IPS DF 6.9 (cell line): ENCODE results near the gene METTL25B.

Experiments used
- DNase-seq: peaks from one replicate; pipeline ENCODE4 v3.0.0-alpha.2; 2013; ENCODE audit warnings: low read depth, low spot score
- H3K27ac ChIP-seq: one replicate; pipeline ENCODE4 v1.5.1; 2013; ENCODE audit warnings: low read length, control low read depth
- H3K27me3 ChIP-seq: 2 replicates; pipeline ENCODE4 v1.6.1; 2013; ENCODE audit warnings: mild to moderate bottlenecking, low read length; ENCODE audit not compliant: control insufficient read depth, insufficient read depth
- H3K36me3 ChIP-seq: 2 replicates; pipeline ENCODE4 v1.6.1; 2013; ENCODE audit warnings: low read length; ENCODE audit not compliant: control insufficient read depth, insufficient read depth
- H3K4me1 ChIP-seq: 2 replicates; pipeline ENCODE4 v1.6.1; 2013; ENCODE audit warnings: low read length; ENCODE audit not compliant: control insufficient read depth, insufficient read depth
- H3K4me3 ChIP-seq: 2 replicates; pipeline ENCODE4 v1.5.1; 2013; ENCODE audit warnings: mild to moderate bottlenecking, low read length
- H3K9me3 ChIP-seq: 2 replicates; pipeline ENCODE4 v1.6.1; 2013; ENCODE audit warnings: low read length, inconsistent platforms; ENCODE audit not compliant: control insufficient read depth, insufficient read depth
- WGBS: extraction: QIAGEN DNeasy Blood & Tissue Kit; methylation state at CpG from one replicate; pipeline ENCODE4 v1.1.7; 2013; ENCODE audit warnings: mixed read lengths, missing lambda C conversion rate; ENCODE audit not compliant: insufficient read length, insufficient coverage; 5-methylcytosine and 5-hydroxymethylcytosine counted together

The METTL25B gene

GRCh38 chr1:156709031-156709430 lies 19.2 kb upstream of the METTL25B start:
- H3K9me3 ChIP-seq = no peaks in the 10 kb centered on the region
- H3K4me1 ChIP-seq = peaks cover 18% of the 10 kb centered on the region
- H3K27ac ChIP-seq = no peak overlapping the region
- WGBS = no CpG with 5 or more reads among the region's 4 CpGs
- DNase-seq = no peak
- H3K4me3 ChIP-seq = no peak overlapping the region
- H3K27me3 ChIP-seq = peaks cover 2% of the 10 kb centered on the region; the same call in 1 of the 2 replicates
- H3K36me3 ChIP-seq = no peaks in the 10 kb centered on the region

GRCh38 chr1:156709757-156710489 lies 18.3 kb upstream of the METTL25B start:
- Histone ChIP-seq H3K4me3 (no peak overlapping the region), H3K4me1 (peaks cover 16% of the 10 kb centered on the region), H3K36me3 (no peaks in the 10 kb centered on the region), H3K27me3 (no peaks in the 10 kb centered on the region), H3K9me3 (no peaks in the 10 kb centered on the region), H3K27ac (no peak overlapping the region)
- no peak for DNase-seq
- WGBS = no CpG with 5 or more reads among the region's 11 CpGs

GRCh38 chr1:156711011-156711817 lies 17.1 kb upstream of the METTL25B start:
- Histone ChIP-seq H3K27me3 (no peaks in the 10 kb centered on the region), H3K36me3 (no peaks in the 10 kb centered on the region), H3K4me3 (no peak overlapping the region), H3K4me1 (peaks cover 16% of the 10 kb centered on the region), H3K9me3 (no peaks in the 10 kb centered on the region), H3K27ac (no peak overlapping the region)
- DNase-seq = no peak
- no CpG with 5 or more reads among the region's 9 CpGs for WGBS

GRCh38 chr1:156712626-156713025 lies 15.6 kb upstream of the METTL25B start:
- no peaks in the 10 kb centered on the region for H3K27me3 ChIP-seq
- H3K27ac ChIP-seq = no peak overlapping the region
- no peak overlapping the region for H3K4me3 ChIP-seq
- WGBS = no CpG with 5 or more reads among the region's 3 CpGs
- H3K9me3 ChIP-seq = no peaks in the 10 kb centered on the region
- peaks cover 14% of the 10 kb centered on the region for H3K4me1 ChIP-seq
- DNase-seq = no peak
- no peaks in the 10 kb centered on the region for H3K36me3 ChIP-seq

GRCh38 chr1:156714830-156715229 lies 13.4 kb upstream of the METTL25B start:
- H3K27ac ChIP-seq = no peak overlapping the region
- no peaks in the 10 kb centered on the region for H3K36me3 ChIP-seq
- no peaks in the 10 kb centered on the region for H3K9me3 ChIP-seq
- peaks cover 6% of the 10 kb centered on the region for H3K4me1 ChIP-seq
- no peaks in the 10 kb centered on the region for H3K27me3 ChIP-seq
- no CpG with 5 or more reads among the region's 3 CpGs for WGBS
- H3K4me3 ChIP-seq = no peak overlapping the region
- no peak for DNase-seq

- no peaks in the 10 kb centered on the region for H3K4me1 ChIP-seq
- H3K36me3 ChIP-seq = peaks cover 3% of the 10 kb centered on the region; the same call in 1 of the 2 replicates
- no peaks in the 10 kb centered on the region for H3K27me3 ChIP-seq
- DNase-seq = no peak
- no CpG with 5 or more reads among the region's 4 CpGs for WGBS
- no peaks in the 10 kb centered on the region for H3K9me3 ChIP-seq
- no peak overlapping the region for H3K4me3 ChIP-seq
- no peak overlapping the region for H3K27ac ChIP-seq
These were observed 10.9 kb upstream of the METTL25B start for GRCh38 chr1:156717351-156717750.

GRCh38 chr1:156721131-156721530 lies 7.1 kb upstream of the METTL25B start:
- H3K27ac ChIP-seq = no peak overlapping the region
- WGBS = no CpG with 5 or more reads among the region's 2 CpGs

GRCh38 chr1:156721535-156721934 lies 6.7 kb upstream of the METTL25B start:
- DNase-seq = no peak
- Histone ChIP-seq H3K36me3 (peaks cover 16% of the 10 kb centered on the region; the same call in 1 of the 2 replicates), H3K27ac (no peak overlapping the region), H3K4me3 (no peak overlapping the region), H3K4me1 (no peaks in the 10 kb centered on the region; the same call in 1 of the 2 replicates), H3K9me3 (no peaks in the 10 kb centered on the region), H3K27me3 (no peaks in the 10 kb centered on the region)
- WGBS = no CpG with 5 or more reads among the region's 4 CpGs

More at GRCh38 chr1:156721131-156721530, 7.1 kb upstream of the METTL25B start:
- peaks cover 16% of the 10 kb centered on the region; the same call in 1 of the 2 replicates for H3K36me3 ChIP-seq
- H3K27me3 ChIP-seq = no peaks in the 10 kb centered on the region
- no peaks in the 10 kb centered on the region for H3K9me3 ChIP-seq
- no peaks in the 10 kb centered on the region; the same call in 1 of the 2 replicates for H3K4me1 ChIP-seq
- no peak for DNase-seq
- no peak overlapping the region for H3K4me3 ChIP-seq

GRCh38 chr1:156725683-156726280 lies 2.5 kb upstream of the METTL25B start:
- Histone ChIP-seq H3K27ac (no peak overlapping the region), H3K9me3 (no peaks in the 10 kb centered on the region), H3K36me3 (peaks cover 16% of the 10 kb centered on the region; the same call in 1 of the 2 replicates), H3K4me1 (peaks cover 5% of the 10 kb centered on the region; the same call in 1 of the 2 replicates), H3K4me3 (no peak overlapping the region), H3K27me3 (no peaks in the 10 kb centered on the region)
- no peak for DNase-seq
- no CpG with 5 or more reads among the region's 18 CpGs for WGBS

- no peak overlapping the region for H3K27ac ChIP-seq
- H3K4me1 ChIP-seq = peaks cover 5% of the 10 kb centered on the region; the same call in 1 of the 2 replicates
- H3K27me3 ChIP-seq = no peaks in the 10 kb centered on the region
- peaks cover 14% of the 10 kb centered on the region; the same call in 1 of the 2 replicates for H3K36me3 ChIP-seq
- H3K4me3 ChIP-seq = no peak overlapping the region
- H3K9me3 ChIP-seq = no peaks in the 10 kb centered on the region
- WGBS = no CpG with 5 or more reads among the region's 15 CpGs
- no peak for DNase-seq
These were observed 1.6 kb upstream of the METTL25B start for GRCh38 chr1:156726549-156727226.
